GM12892 (cell line): ENCODE measurements around the gene NARS2.

Experiments used
- POLR2A ChIP-seq: IDR thresholded peaks from 2 replicates; pipeline ENCODE4 v1.6.1; 2011; ENCODE audit warnings: low read depth, low read length, control low read depth
- POLR2AphosphoS5 ChIP-seq: IDR thresholded peaks from 2 replicates; pipeline ENCODE4 v1.6.1; 2011; ENCODE audit warnings: low read depth, low read length, control low read depth

- TF ChIP-seq POLR2AphosphoS5 (no peak), POLR2A (no peak)
Observed at GRCh38 chr11:78408619-78409018, 166.0 kb downstream of the NARS2 start.
